ENCODE data around the gene PGA5. TPM values are rescaled to one million over a fixed set of nuclear protein-coding genes. Genes with fewer than 3 reads are reported as not detected.

PGA5 gene
- total RNA-seq, 1 donor from 2014 or later: 0.79 TPM

DNA sequence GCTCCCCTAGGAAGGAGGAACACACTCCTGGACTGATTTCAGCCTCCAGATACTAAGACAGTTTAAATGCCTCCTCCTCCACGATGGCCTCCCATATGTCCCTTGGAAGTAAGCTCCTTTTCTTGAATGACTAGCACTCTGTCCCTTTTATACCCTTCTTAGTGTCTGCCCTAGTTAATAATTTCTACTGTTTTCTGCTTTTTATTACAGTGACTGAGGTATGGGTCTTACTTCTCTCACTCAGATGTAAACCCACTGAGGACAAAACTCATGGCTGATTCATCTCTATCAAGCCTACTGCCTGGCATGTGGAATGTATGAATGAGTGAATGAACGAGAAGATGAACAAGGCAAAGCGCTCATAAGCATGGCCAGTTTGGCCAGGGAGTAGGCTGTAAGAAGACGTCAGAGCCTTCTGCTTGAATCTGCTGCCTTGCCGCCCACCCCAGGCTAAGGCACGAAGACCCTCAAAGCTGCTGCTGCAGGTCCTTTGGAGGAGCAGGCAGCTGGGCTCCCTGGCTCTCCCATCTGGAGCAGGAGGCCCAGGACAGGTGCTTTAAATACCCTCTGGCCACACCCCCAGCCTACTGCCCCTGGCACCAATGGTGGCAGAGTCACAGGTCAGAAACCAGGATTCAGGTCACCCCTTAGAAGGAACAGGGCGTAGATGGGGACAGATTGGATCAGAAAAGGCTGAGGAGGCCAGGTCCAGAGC, 45.8 kb upstream of the PGA5 start:
- Histone ChIP-seq H3K27ac (ENCODE audit: low read depth, low read length) (no peak overlapping the region), H3K79me2 (ENCODE audit: insufficient read depth, low read length) (no peaks in the 10 kb centered on the region), H3K4me2 (ENCODE audit: low read length) (no peak overlapping the region), H3K4me1 (ENCODE audit: insufficient read depth, low read length) (no peaks in the 10 kb centered on the region), H3K36me3 (ENCODE audit: insufficient read depth, low read length) (no peaks in the 10 kb centered on the region), H3K9me3 (ENCODE audit: insufficient read depth, low read depth, low read length) (no peaks in the 10 kb centered on the region), H3K4me3 (ENCODE audit: insufficient read depth, low read depth, low read length) (no peak overlapping the region), H2AFZ (ENCODE audit: low read depth, low read length) (no peak overlapping the region), H4K20me1 (ENCODE audit: insufficient read depth, low read length) (no peaks in the 10 kb centered on the region), H3K9ac (ENCODE audit: low read length) (no peak overlapping the region), H3K27me3 (ENCODE audit: insufficient read depth, low read length) (peaks cover 17% of the 10 kb centered on the region)
- FAIRE-seq: no peak
- TF ChIP-seq, protein P1, sequence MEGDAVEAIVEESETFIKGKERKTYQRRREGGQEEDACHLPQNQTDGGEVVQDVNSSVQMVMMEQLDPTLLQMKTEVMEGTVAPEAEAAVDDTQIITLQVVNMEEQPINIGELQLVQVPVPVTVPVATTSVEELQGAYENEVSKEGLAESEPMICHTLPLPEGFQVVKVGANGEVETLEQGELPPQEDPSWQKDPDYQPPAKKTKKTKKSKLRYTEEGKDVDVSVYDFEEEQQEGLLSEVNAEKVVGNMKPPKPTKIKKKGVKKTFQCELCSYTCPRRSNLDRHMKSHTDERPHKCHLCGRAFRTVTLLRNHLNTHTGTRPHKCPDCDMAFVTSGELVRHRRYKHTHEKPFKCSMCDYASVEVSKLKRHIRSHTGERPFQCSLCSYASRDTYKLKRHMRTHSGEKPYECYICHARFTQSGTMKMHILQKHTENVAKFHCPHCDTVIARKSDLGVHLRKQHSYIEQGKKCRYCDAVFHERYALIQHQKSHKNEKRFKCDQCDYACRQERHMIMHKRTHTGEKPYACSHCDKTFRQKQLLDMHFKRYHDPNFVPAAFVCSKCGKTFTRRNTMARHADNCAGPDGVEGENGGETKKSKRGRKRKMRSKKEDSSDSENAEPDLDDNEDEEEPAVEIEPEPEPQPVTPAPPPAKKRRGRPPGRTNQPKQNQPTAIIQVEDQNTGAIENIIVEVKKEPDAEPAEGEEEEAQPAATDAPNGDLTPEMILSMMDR (IDR thresholded peaks at IDR 0.05; ENCODE audit: insufficient read depth, low read depth, low read length): no peak
- no peak for TF ChIP-seq EZH2 (IDR thresholded peaks at IDR 0.05; ENCODE audit: insufficient read depth, low read length)
- Mint-ChIP-seq H3K9me3 (ENCODE audit: unreplicated experiment) (peaks cover 2% of the 10 kb centered on the region), H3K27ac (ENCODE audit: unreplicated experiment) (no peak overlapping the region), H3K4me1 (ENCODE audit: low read depth, unreplicated experiment) (no peaks in the 10 kb centered on the region), H3K27me3 (ENCODE audit: low read depth, unreplicated experiment) (peaks cover 24% of the 10 kb centered on the region), H3K36me3 (ENCODE audit: low read depth, unreplicated experiment) (no peaks in the 10 kb centered on the region), H3K4me3 (ENCODE audit: unreplicated experiment) (no peak overlapping the region)
- no peak for DNase-seq (ENCODE audit: low read depth)

DNA sequence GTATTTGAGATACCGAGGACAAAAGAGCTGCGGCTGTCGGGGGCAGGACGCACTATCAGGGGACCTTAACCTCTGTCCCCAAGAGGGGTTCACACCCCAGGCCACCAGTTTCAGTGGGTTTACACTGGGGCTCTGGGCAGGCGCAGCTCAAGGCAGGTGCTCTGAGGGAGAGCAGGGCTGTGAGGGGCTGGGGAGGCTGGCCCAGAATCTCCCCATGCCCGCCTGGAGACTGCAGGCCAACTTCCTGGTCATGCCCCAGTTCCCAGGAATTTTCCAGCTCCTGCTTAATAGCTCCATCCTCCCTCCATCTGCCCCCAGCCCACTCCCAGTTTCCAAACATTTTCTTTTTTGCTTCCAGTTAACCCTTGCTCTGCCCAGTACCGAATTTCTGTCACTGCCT, 45.3 kb upstream of the PGA5 start:
- H3K27me3 Mint-ChIP-seq (ENCODE audit: low read depth, unreplicated experiment): peaks cover 29% of the 10 kb centered on the region
- Histone ChIP-seq H3K4me3 (ENCODE audit: insufficient read depth, low read depth, low read length) (no peak overlapping the region), H3K27me3 (ENCODE audit: insufficient read depth, low read length) (peaks cover 17% of the 10 kb centered on the region), H3K27ac (ENCODE audit: low read depth, low read length) (no peak overlapping the region), H4K20me1 (ENCODE audit: insufficient read depth, low read length) (no peaks in the 10 kb centered on the region), H3K4me2 (ENCODE audit: low read length) (no peak overlapping the region), H3K36me3 (ENCODE audit: insufficient read depth, low read length) (no peaks in the 10 kb centered on the region), H3K4me1 (ENCODE audit: insufficient read depth, low read length) (no peaks in the 10 kb centered on the region), H2AFZ (ENCODE audit: low read depth, low read length) (no peak overlapping the region), H3K9me3 (ENCODE audit: insufficient read depth, low read depth, low read length) (no peaks in the 10 kb centered on the region), H3K9ac (ENCODE audit: low read length) (no peak overlapping the region), H3K79me2 (ENCODE audit: insufficient read depth, low read length) (no peaks in the 10 kb centered on the region)
- H3K36me3 Mint-ChIP-seq (ENCODE audit: low read depth, unreplicated experiment): no peaks in the 10 kb centered on the region
- H3K4me1 Mint-ChIP-seq (ENCODE audit: low read depth, unreplicated experiment): no peaks in the 10 kb centered on the region
- TF ChIP-seq, protein P1 (IDR thresholded peaks at IDR 0.05; ENCODE audit: insufficient read depth, low read depth, low read length): no peak
- no peak for TF ChIP-seq EZH2 (IDR thresholded peaks at IDR 0.05; ENCODE audit: insufficient read depth, low read length)
- no peak for FAIRE-seq
- H3K4me3 Mint-ChIP-seq (ENCODE audit: unreplicated experiment): no peak overlapping the region
- no peak overlapping the region for H3K27ac Mint-ChIP-seq (ENCODE audit: unreplicated experiment)
- DNase-seq (ENCODE audit: low read depth): no peak
- peaks cover 2% of the 10 kb centered on the region for H3K9me3 Mint-ChIP-seq (ENCODE audit: unreplicated experiment)

DNA sequence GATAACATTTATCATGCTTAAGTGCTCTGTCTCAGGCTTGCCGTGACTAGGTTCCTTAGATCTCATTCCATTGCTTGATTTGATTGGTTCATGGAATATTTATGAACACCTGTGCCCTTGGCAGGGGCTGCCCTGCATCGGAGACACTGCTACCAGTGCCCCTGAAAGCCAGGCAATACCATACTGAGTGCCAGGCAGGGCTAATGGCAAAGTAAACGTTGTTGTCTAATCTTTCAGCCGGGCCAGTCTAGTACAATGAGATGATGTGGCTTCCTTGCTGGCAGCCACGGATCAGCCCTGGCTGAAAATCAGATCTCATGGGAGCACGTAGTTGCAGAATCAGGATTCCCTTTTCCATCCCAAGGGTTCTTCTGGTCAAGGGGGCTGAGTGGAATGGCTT, 42.6 kb upstream of the PGA5 start:
- no peaks in the 10 kb centered on the region for H3K4me1 ChIP-seq (ENCODE audit: insufficient read depth, low read length)
- Mint-ChIP-seq H3K27me3 (ENCODE audit: low read depth, unreplicated experiment) (peaks cover 48% of the 10 kb centered on the region), H3K9me3 (ENCODE audit: unreplicated experiment) (peaks cover 10% of the 10 kb centered on the region), H3K4me1 (ENCODE audit: low read depth, unreplicated experiment) (no peaks in the 10 kb centered on the region), H3K27ac (ENCODE audit: unreplicated experiment) (no peak overlapping the region), H3K36me3 (ENCODE audit: low read depth, unreplicated experiment) (no peaks in the 10 kb centered on the region), H3K4me3 (ENCODE audit: unreplicated experiment) (no peak overlapping the region)
- no peaks in the 10 kb centered on the region for H3K36me3 ChIP-seq (ENCODE audit: insufficient read depth, low read length)
- no peak overlapping the region for H3K9ac ChIP-seq (ENCODE audit: low read length)
- no peak for FAIRE-seq
- DNase-seq (ENCODE audit: low read depth): no peak
- H3K9me3 ChIP-seq (ENCODE audit: insufficient read depth, low read depth, low read length): no peaks in the 10 kb centered on the region
- H3K79me2 ChIP-seq (ENCODE audit: insufficient read depth, low read length): no peaks in the 10 kb centered on the region
- TF ChIP-seq, protein P1 (IDR thresholded peaks at IDR 0.05; ENCODE audit: insufficient read depth, low read depth, low read length): no peak
- no peak overlapping the region for H3K4me3 ChIP-seq (ENCODE audit: insufficient read depth, low read depth, low read length)
- H2AFZ ChIP-seq (ENCODE audit: low read depth, low read length): no peak overlapping the region
- no peaks in the 10 kb centered on the region for H4K20me1 ChIP-seq (ENCODE audit: insufficient read depth, low read length)
- H3K27me3 ChIP-seq (ENCODE audit: insufficient read depth, low read length): peaks cover 19% of the 10 kb centered on the region
- H3K27ac ChIP-seq (ENCODE audit: low read depth, low read length): no peak overlapping the region
- H3K4me2 ChIP-seq (ENCODE audit: low read length): no peak overlapping the region

Measured in astrocyte (in vitro differentiated cells and primary cell).